NOMO-1 treated with DMSO at 0.1 percent for 48 hours (cell line): Measurements from ENCODE around the gene ANKH.

Source experiments
- DNase-seq: peaks from one replicate; lab custom pipeline; 2025; ENCODE audit not compliant: unreplicated experiment; lab: John Stamatoyannopoulos, UW

The ANKH gene

DNA sequence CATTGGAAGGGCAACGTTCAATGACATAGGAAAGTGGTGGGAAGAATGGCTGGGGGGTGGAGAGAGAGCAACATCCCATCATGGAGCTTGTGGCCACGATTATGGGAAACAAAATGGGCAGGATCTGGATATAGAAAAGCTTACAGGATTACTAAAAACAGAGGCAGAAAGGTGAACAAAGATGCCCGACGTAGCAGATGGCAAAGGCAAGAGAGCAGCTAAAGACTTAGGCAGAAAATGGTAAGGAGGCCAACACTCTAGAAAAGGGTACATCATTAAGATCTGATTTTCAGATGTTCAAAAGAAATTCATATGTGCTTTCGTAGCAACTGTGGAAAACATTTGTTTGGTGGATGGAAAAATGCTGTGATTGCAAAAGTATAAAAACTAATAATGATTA lies 104.5 kb downstream of the ANKH start:
- no peak for DNase-seq

DNA sequence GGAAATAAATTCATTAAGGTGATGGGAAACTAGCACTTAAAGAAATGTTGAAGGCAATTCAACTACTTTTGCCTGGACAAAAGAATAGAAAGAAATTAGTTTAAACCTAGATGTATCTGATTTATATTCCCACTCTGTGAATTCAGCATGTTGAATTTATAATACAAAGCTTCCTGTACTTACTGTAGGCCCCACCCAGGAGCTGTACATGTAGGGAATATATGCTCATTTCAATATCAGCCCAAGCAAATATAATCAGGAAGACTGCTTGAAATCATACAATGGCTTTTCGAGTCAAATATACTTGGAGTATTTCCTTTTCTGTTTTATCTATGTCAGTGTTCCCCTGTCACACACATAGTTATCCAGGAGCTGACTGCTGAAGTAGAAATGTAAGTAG lies 105.0 kb downstream of the ANKH start:
- DNase-seq, result no peak

DNA sequence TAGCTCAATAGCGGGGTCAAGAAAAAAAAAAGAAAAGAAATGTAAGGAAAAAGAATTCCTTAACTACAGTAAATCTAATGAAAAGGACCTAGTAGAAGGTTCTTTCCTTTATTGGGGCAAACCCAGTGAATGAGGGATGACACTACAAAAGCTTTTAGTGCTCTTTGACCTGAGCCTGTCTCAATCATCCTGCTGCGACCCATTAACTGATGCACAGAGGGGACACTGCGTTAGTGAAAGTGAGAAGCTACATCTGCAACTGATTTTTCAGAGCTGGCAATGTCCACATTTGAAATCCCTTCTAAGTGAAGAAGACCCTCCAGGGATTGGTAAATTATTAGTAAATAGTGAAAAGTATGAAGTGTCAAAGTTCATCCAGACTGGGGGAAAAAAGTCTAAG lies 106.0 kb downstream of the ANKH start:
- no peak for DNase-seq

DNA sequence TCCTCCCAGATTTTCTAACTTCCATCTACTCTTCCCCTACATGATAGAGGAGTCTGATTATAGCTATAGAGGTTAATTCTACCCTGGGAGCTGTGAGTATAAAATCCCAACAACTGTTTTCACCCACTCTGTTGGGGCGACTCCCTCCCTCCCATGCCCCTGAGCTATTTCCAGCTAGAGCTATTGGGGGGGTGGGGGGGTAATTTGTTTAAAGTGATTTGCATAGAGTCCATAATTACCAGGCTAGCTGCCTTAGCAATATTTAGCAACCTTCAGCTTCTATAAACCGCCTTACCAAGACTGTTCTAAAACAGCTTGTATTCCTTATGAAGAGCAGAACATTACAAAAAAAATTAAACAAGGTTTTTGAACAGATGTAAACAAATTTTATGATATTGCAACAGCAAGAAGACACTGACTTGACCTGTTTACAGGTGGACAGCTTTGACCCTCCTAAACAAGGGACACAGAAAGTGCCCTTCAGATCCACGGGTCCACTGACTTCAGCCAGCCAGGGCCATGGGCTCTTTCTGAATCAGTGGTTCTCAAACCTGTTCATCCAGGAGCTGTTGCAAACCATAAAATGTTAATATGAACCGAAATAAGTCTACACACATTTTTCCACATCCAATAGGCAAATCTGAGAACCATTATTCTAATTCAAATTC lies 108.9 kb downstream of the ANKH start:
- DNase-seq, result peak; percentile 26

DNA sequence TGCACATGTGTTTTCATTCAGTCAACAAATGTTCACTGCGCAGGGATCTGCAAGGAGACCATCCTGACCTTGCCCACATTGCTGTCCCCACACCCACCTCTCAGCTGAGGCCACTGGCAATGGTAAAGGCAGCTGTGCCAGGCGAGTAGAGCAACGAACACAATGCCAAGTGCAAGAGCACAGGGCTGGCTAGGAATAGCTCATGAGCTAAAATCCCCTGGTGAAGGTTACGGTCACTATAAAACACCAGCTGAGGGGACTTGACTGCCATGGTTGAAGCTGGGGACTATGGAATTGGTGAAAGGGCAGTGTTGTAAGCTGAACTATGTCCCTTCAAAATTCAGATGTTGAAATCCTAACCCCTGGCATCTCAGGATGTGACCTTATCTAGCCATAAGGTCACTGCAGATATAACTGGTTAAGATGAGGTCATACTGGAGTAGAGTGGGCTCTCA lies 111.0 kb downstream of the ANKH start:
- DNase-seq, result no peak

DNA sequence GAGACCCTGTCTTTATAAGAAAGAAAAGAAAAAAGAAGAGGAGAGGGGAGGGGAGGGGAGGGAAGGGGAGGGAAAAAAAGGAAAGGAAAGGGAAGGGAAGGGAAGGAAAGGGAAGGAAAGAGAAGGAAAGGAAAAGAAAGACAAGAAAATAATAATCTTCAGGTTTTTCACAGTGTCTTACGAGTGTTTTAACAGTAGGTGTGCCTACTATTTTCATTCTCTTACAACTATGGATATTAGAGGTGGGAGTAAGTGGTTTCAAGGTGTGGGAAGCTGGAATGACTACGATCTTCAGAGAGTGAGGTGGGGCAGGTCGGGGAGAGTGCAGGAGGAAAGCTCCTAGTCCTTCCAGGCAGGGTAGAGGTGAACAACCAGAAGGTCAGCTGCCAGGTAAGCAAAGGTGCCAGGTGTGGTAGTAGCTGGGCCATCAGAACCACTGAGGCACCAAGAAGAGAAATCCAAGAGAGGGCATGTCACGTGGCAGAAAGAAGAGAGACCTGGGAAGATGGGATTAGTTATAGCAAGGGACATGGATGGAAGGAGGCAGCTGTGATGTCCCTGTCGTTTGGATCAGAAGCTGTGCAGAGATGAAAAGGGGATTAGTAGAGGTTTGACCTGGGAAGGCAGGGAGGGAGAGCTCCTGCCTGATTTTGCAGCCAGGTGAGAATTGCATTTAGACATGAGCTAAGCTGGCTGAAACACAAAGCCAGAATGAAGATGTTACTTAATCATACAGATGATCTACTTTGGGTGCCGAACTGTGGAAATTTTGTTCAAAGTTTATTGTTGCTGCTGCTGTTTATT lies 111.6 kb downstream of the ANKH start:
- DNase-seq, result no peak

DNA sequence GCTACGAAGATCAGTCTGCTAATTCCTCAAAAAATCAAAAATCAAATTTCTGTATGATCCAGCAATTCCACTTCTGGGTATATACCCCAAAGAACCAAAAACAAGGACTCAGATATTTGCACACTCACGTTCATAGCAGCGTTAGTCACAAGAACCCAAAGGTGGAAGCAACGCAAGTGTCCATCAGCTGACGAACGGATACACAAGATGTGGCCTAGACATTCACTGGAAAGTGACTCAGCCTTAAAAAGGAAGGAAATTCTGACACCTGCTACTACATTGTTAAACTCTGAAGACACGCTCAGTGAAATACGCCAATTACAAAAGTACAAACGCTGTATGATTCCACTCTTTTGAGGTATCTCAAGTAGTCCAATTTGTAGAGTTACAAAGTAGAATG lies 113.7 kb downstream of the ANKH start:
- peak; percentile 97 for DNase-seq

DNA sequence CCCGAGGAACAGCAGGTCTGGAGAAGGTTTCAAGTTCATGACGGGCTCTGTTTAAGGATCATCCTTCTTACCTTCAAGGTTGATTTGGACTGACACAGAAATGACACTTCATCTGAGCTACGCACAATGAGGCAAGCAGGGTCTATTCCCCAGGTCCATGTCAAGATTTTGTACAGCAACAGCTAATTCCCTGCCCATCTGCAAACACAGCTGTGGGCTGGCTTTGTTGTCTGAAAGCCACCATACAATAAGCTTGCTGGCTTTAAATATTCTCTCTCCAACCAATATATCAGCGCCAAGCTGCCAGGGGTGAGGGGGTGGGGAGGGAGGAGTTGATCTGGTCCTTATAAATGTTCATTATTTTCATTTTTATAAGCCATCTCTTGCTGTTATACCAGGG lies 115.1 kb downstream of the ANKH start:
- no peak for DNase-seq

DNA sequence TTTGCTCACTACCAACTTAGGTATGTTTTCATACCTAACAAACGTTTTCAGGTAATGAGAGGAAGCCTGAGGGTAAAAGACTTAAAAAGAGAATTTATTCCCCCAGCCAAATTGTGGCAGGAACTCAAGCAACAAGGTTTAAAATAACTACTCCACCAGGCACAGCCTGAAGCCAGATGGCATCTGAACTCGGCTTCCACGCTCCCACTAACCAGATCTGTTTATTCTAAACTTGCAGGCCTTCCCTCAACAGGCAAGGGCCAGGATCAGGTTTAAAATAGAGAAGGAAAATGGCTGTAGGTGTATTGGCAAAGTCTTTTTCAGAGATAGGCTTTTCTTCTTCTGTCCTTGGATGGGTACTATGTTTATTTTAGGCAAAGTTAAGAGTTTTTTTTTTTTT lies 117.6 kb downstream of the ANKH start:
- no peak for DNase-seq

DNA sequence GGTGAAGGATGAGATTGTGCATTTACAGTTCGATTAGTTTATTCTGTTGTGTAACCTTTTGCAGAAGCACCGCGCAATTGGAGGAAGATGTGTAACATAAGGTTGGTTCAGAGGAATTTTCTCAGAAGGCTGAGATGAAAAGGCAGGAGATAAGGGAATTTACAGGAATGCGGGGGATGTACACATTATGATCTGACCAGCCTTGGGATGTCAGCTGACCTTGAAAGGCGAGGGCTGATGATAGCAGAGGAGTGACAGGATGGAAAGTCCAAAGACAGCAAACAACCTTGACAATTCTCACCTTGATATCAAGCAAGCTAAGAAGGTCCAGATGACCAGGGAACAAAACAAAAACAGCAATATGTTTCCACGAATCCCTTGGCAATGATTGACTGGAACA lies 118.3 kb downstream of the ANKH start:
- no peak for DNase-seq

DNA sequence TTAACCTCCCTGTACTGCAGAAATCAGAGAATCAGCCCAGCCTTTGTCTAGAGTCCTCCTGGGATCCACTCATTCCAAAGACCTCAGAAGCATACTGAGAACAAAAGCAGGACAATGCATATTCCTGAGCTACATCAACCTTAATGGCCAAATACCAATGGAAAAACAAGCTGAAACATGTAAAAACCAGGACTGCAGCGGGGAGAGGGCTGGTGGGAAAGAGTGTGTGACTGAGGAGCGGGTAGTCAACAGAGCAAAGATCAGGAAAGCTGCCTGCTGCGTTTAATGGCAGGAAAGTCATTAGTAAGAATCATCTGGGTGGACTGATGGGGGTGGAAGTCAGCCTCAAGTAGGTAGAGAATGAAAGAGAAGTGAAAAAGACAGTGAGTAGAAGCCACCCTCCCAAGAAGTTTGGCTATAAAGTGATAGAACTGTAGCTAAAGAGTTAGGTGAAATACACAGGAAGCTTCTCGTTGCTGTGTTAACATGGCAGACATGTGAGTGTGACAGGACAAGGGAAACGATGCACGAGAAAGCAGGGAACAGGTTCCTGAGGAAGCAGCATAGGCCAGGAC lies 119.0 kb downstream of the ANKH start:
- DNase-seq, result no peak

DNA sequence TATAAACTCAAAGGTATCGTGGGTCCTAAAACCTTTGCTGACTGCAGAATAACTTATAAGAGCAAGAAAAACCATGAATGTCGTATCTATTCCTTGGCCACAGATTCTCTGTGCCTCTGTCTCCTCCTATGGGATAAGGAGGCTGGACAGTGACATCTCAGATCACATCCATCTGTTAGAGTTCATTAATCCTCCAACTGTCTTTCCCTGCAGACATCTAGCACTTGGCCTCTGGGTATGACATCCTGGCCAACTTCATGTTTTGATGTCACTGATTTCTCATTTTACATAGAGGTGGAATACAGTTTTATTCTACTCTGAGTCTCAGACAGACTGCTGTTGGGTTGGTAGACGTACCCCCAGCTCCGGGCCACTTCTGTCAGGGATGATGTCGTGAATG lies 120.9 kb downstream of the ANKH start:
- DNase-seq, result no peak

DNA sequence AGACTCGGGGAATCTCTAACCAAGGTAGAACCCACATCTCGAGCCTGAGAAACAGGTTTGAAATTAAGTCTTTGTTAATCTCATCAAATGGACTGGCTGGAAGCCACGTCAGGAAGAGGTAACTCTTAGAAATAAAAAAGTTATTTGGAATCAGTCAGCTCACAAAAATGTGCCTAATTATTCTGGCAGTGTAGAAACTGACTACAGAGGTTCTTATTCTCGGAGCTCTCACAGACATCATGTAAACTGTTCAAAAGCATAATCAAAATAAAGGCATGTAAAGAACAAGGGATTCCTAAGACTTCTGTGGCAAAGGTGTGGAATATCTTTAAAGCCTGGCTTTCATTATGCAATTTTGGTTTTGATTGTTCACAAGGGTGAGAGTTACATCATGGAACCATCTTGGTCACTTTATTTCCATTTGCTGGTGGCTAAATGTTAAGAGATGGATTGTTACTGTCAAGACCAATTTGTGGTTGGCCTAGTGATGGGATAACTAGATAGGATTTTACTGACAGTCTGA lies 121.9 kb downstream of the ANKH start:
- no peak for DNase-seq

DNA sequence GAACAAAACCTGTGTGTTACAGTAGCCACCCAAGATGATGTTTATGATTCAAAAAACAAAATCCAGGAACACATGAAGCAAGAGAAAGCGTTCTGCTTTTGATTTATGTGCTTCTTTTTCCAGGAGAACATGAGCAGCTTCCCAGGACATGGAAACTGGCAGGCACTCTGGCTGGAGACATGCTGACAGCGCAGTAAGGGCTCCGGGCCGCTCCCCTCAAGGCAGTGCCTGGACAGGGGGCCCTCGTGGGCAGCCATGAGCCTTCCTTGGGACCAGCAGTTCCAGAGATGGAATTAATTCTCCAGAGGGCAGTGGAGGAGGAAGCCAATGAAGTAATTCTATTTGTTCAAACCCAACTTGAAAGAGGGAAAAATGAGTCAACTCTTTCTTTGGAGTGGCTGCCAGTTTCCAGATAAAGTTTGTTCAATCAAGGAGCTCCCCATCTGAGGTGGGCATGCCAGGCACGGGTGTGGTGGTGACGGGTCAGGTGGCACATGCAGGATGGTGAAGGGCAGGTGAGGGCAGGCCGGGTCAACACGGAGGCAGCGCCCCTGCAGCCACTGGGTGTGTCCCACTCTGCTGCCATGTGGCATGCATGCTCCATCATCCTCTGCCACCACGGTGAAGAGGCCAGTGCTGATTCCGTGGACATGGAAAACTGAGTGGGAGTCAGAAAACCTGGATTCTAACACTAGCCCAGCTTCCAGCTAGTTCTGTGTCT lies 123.2 kb downstream of the ANKH start:
- DNase-seq, result no peak

DNA sequence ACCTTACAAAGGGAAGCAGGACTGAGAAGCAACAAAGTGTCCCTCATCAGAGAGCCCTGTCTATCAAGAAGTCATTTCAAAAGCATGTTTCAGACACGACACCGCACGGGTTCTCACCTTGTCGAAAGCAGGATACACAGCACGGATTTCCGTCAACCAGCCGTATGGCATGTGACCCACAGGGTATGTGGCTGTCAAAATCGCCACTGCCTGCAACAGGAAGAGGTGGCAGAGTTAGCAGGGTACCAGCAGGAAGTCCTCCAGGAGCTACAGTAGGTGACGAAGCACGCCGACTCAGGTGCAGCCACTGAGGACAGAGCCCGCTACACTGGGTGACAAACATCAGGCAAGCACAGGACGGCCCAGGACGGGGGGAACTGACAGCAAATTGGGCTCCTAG lies 125.8 kb downstream of the ANKH start:
- no peak for DNase-seq

DNA sequence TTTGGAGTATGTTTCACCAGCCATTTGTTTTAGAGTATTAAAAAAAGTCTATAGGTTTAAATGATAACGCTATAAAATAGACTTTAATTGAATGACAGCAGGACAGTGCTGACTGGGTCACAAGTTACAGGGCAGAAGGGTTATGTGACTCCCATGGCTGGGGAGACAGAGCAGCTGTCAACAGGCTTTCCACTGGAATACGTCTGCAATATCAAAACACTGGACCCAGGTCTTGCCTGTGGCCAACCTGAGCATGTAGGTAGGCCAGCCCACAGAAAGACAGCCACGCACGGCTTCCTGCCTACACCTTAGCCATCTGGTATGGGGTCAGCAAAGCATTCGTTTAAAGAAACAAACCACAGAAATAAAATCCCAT lies 126.4 kb downstream of the ANKH start:
- DNase-seq, result no peak

DNA sequence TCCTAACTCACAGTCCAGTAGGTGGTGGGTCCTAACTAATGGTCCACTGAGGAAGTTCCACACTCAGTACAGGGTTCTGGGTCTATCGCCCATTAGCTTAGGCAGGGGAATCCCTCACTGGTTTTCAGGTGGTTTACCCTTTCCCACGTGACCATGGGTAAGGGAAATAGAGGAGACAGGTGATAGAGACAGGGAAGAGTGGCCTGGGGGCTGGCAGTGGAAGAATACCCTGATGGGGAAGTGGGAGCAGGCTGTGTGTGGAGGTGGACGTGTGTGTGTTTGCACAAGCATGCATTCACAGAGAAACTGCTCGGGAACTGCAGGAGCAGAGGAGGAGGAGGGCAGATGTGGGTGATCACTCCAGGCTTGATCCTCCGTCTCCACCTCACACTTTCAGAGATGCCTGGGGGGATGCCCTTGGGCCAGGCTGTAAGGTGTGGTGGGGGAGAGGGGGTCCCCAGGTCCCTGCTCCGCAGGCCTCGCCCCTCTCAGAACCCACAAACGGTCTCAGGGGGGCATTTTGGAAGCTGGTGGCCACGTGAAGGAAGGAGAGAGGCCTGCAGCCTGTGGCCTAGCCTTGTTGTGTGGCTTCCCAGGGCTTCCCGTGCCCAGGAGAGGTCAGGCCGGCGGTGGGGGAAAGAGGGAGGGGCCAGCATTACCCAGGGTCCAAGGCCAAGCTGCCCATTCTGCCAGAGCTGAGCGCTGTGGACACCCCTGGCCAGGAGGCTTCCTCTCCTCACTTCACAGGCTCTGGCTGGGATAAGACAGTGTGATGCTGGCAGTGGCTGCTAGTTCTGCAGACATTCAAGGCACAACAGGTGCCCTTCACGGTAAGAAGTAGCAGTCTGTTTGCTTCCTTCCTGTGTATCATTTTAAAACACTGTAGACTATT lies 127.0 kb downstream of the ANKH start:
- DNase-seq, result no peak

DNA sequence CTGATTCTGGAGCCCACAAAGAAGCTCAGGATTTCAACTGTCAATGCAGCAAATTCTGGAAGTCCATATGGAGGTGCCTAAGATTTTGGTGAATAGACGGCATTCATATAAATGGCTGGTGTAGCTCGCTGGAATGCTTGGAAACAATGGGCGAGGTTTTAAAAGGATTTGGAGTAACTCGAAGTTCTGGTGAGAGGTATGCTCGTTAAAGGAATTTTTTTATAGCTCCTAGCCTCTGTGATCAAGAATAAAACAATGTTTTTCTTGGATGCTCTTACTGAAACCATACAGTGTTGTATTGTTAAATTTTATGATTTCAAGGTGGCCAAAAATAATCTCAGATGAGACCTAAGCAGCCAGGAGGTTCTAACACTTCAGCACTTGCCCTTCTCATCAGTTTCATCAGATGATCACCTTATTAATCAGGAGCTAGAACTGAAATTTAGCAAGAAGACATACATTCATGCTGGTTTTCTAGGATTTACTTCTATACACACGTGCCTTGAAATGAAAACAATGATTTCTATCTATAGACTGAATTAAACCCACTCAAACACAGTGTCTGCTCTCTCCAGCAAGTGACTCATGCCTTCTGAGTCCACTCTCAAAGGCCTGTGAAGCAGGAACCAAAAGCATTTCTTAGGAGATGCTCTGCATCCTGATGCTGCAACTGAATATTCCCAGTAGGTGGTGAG lies 127.8 kb downstream of the ANKH start:
- DNase-seq, result no peak

DNA sequence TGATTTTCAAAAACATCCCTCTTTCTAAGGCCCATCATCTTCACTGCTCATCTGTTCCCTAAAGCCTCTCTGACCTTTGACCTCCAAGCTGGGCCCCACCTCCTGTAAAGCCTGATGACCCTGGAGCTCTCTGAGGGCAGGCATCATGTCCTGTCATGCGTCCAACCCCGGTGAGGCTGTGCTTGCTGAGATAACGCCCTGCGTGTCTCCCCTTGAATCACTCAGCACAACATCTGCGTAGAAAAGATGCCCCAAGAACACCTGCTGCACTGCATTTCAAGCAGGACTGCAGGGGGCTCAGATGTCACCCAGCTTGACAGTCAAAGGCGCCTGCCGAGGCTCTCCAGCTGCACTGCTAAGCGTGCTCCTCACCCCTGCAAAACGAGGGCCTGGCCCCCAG lies 129.1 kb downstream of the ANKH start:
- no peak for DNase-seq
